Activated CD8-positive, alpha-beta T cell treated with anti-CD3 and anti-CD28 coated beads for 36 hours (primary cell): ENCODE data around the gene TGIF1. TPM values are rescaled to one million over a fixed set of nuclear protein-coding genes. Genes with fewer than 3 reads are reported as not detected.

ENCODE experiments used
- ATAC-seq: fragments of 200-7000 bp; cut with Tn5 transposase; one replicate; pipeline ENCODE4 v1.10.0; 2021; ENCODE audit warnings: mild to moderate bottlenecking, moderate library complexity
- CTCF ChIA-PET: fragments of 350-600 bp; sonication (Branson Sonifier 250); formaldehyde crosslinking; loops from one replicate; lab custom pipeline; 2021; ENCODE audit warnings: antibody characterized with exemption; lab: Charles Lee
- POLR2A ChIA-PET: fragments of 350-600 bp; sonication (Branson Sonifier 250); formaldehyde crosslinking; loops from one replicate; lab custom pipeline; 2021; ENCODE audit warnings: antibody characterized with exemption; lab: Charles Lee
- DNase-seq: peaks from one replicate; pipeline ENCODE4 v3.0.0-alpha.2; 2020
- H3K27ac Mint-ChIP-seq: one replicate; pipeline ENCODE4 v1.8.0; 2021; ENCODE audit warnings: mild to moderate bottlenecking, mixed read lengths
- H3K27me3 Mint-ChIP-seq: one replicate; pipeline ENCODE4 v1.8.0; 2021; ENCODE audit warnings: mixed read lengths
- H3K36me3 Mint-ChIP-seq: one replicate; pipeline ENCODE4 v1.8.0; 2021; ENCODE audit warnings: low read depth, mixed read lengths
- H3K4me1 Mint-ChIP-seq: one replicate; pipeline ENCODE4 v1.8.0; 2021; ENCODE audit warnings: low read depth, mixed read lengths
- H3K4me3 Mint-ChIP-seq: one replicate; pipeline ENCODE4 v1.8.0; 2021; ENCODE audit warnings: mild to moderate bottlenecking, moderate library complexity, mixed read lengths
- H3K9me3 Mint-ChIP-seq: one replicate; pipeline ENCODE4 v1.8.0; 2021; ENCODE audit warnings: mixed read lengths
- CTCF ChIP-seq: fragments of 200-600 bp; IDR thresholded peaks from one replicate; pipeline ENCODE4 v1.8.0; 2022; ENCODE audit warnings: antibody characterized with exemption, mild to moderate bottlenecking
- intact Hi-C: fragments of 100-400 bp; cut with micrococcal nuclease; formaldehyde crosslinking; loops from one replicate; pipeline ENCODE4 v1.10.0; 2022
- total RNA-seq, 2 experiments: library from RNA; stranded (reverse); gene quantifications; one replicate each; pipeline ENCODE4 v1.2.3, GENCODE V29; 2021

Gene TGIF1
- total RNA-seq, 2 experiments from 2014 or later = 33.3 to 34.5 TPM

GRCh38 chr18:3479978-3480509 is 30.1 kb downstream of the TGIF1 start:
- ChIA-PET CTCF (no interaction called here), POLR2A (no interaction called here)
- Mint-ChIP-seq H3K9me3 (no peaks in the 10 kb centered on the region), H3K27me3 (no peaks in the 10 kb centered on the region), H3K4me3 (no peak overlapping the region), H3K4me1 (no peaks in the 10 kb centered on the region), H3K36me3 (no peaks in the 10 kb centered on the region), H3K27ac (no peak overlapping the region)
- no peak for ATAC-seq
- intact Hi-C loops = no loop called here
- no peak for TF ChIP-seq CTCF
- no peak for DNase-seq

- no peak for ATAC-seq
- Mint-ChIP-seq H3K27me3 (no peaks in the 10 kb centered on the region), H3K4me3 (no peak overlapping the region), H3K9me3 (no peaks in the 10 kb centered on the region), H3K4me1 (no peaks in the 10 kb centered on the region), H3K27ac (no peak overlapping the region), H3K36me3 (no peaks in the 10 kb centered on the region)
- TF ChIP-seq CTCF = no peak
- ChIA-PET CTCF (interaction anchor here (1.0 to 2.5 kb wide), 7 partner anchors 7 to 185 kb away, joined by 3 to 9 read pairs (median 4); no protein-coding TSS in a partner anchor), POLR2A (no interaction called here)
- intact Hi-C loops = no loop called here
- no peak for DNase-seq
Measured at GRCh38 chr18:3480827-3481573, 31.0 kb downstream of the TGIF1 start.

- POLR2A ChIA-PET = no interaction called here
- CTCF ChIA-PET = interaction anchor here (0.9 to 2.5 kb wide), 13 partner anchors 8 to 184 kb away, joined by 3 to 9 read pairs (median 4); no protein-coding TSS in a partner anchor
- peak; percentile 45 for TF ChIP-seq CTCF
- no peaks in the 10 kb centered on the region for H3K27me3 Mint-ChIP-seq
- H3K27ac Mint-ChIP-seq = no peak overlapping the region
- H3K36me3 Mint-ChIP-seq = no peaks in the 10 kb centered on the region
- peak; percentile 46 for DNase-seq
- H3K4me3 Mint-ChIP-seq = no peak overlapping the region
- H3K4me1 Mint-ChIP-seq = no peaks in the 10 kb centered on the region
- peak; percentile 55 for ATAC-seq
- no peaks in the 10 kb centered on the region for H3K9me3 Mint-ChIP-seq
- intact Hi-C loops = no loop called here
Measured at GRCh38 chr18:3481696-3482210, 31.8 kb downstream of the TGIF1 start.

- H3K9me3 Mint-ChIP-seq = no peaks in the 10 kb centered on the region
- no peaks in the 10 kb centered on the region for H3K4me1 Mint-ChIP-seq
- DNase-seq = no peak
- H3K36me3 Mint-ChIP-seq = no peaks in the 10 kb centered on the region
- ChIA-PET CTCF (interaction anchor here (0.9 to 2.5 kb wide), 13 partner anchors 9 to 183 kb away, joined by 3 to 9 read pairs (median 4); no protein-coding TSS in a partner anchor), POLR2A (no interaction called here)
- intact Hi-C loops = no loop called here
- no peak for ATAC-seq
- no peak for TF ChIP-seq CTCF
- H3K4me3 Mint-ChIP-seq = no peak overlapping the region
- no peak overlapping the region for H3K27ac Mint-ChIP-seq
- no peaks in the 10 kb centered on the region for H3K27me3 Mint-ChIP-seq
Measured at GRCh38 chr18:3482258-3482657, 32.3 kb downstream of the TGIF1 start.
